GM21528 (cell line): ENCODE results near the gene CCDC178.
"Not testable (repeated sequence)": the region's sequence is repeated elsewhere in the genome, so short reads cannot be mapped to it uniquely, and the experiment has no call there.

Experiments used
- ATAC-seq: cut with Tn5 transposase; IDR thresholded peaks from one replicate; pipeline ENCODE4 v1.9.1; 2021; ENCODE audit warnings: mild to moderate bottlenecking, moderate library complexity; ENCODE audit not compliant: unreplicated experiment, low FRiP score

CCDC178 gene

DNA sequence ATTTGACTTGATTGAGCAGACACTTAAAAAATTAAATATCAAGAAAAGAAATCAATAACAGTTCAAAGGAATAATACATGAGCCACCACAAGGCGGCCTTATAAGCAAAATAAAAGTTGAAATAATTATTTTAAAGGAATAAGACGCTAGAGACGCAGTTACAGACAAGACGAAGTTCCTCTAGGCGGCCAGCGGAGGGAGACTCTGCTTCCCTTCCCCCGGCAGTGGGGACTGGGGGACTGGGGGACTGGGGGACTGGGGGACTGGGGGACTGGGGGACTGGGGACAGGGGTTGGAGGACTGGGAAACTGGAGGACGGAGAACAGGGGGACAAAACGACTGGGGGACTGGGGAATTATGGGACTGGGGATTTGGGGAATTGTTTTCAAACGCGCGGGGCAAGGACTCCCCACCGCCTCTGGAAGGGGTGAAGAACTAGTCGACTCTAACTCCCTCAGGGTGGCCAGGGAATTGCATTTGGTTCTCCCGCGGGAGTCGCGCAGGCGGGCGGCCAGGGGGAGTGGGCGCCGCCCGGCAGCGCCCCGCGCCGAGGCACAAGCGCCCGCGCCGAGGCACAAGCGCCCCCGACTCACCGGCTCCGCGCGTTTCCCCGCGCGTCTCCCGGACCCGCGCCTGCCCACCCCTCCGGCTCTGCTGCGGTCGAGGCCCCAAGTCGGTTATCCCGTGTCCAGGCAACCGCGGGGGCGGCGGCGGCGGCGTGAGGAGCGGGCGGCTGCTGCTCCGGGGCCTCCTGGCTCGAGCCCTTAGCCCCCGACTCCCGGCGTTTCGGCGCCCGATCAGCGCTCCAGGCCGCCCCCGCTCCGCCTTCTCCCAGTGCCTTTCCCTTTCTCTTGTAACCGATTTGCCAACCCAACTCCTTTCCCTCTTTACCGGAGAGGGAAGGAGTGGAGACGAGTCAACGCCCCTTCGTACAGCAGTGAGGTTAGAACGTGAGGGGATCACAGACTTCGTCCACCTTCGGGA is at the start of gene CCDC178:
CCDC178 (minus strand) TSS at position 662 of the 984 bp plus-strand sequence. CDS start 28,633 bp downstream, outside the sequence.
- ATAC-seq = no peak

DNA sequence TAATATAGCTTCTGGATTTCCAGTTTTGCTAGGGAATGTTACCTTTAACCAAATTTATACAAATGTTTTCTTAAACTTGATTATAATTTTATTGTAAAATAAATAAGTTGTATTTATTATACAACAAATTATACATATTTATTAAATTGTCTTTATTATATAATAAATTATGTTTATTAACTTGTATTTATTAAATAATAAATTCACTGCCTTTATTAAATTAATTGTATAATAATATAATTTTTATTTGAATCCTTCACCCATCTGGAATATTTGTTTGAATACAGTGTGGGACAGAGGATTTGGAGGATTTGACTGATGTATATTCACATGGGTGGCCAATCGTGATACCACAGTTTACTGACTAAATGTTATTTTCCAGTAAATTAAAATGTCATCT is 43.4 kb upstream of the CCDC178 start:
- no peak for ATAC-seq

DNA sequence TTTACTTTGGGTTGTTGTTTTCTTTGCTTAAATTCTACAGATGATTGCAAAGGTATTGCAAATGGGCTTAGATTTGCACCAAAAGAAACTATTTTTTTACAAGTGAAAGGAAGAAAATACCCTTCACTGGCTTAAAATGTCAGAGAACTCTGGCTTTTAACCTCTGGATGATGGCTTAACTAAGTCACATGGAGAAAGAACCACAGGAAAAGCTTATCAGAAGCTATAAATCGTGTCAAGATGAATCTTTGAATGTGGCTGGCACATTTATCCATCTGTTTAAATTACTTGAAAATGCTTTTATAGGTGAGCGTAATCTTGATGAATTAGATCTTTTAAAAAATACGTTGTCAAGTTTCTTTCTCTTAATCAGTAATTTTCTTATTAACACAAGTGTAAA is 32.0 kb upstream of the CCDC178 start:
- ATAC-seq = no peak

- no peak for ATAC-seq
Measured at GRCh38 chr18:33470216-33470615, 29.7 kb upstream of the CCDC178 start.

DNA sequence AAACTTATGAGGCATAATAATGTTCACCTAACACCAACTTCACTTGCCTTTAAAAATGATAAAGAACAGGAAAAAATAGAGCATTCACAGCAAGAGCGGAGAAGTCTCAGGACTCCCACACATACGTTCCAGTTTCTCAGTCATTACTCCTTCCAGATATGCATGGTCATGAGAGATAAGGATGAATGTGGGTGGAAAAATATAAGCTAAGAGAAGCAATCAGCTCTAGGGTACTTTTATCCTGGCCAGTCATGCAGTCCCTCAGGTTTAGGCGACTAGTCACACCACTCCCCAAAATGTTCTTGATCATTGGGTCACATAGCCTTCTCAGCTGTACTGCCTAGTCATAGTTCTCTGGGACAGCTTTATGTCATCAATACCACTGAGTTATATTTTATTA is 29.2 kb upstream of the CCDC178 start:
- ATAC-seq = no peak

DNA sequence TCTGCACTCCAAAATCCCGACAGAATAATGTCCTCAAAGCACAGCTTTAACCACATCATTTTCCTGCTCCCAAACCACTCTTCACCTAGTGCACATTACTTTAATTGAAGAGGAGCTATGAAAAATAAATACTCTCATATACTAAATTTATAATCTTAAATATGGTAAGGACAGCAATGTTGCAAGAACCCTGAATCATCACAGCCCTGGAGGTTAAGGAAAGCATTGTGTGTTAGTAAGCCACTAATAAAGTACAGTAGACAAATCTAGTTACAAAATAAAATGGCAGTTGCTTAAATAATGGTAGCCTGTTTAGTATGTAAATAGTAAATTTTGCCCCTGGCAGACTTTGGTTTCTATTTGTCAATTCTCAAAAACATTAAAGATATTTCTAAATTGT is 27.0 kb upstream of the CCDC178 start:
- ATAC-seq = no peak

DNA sequence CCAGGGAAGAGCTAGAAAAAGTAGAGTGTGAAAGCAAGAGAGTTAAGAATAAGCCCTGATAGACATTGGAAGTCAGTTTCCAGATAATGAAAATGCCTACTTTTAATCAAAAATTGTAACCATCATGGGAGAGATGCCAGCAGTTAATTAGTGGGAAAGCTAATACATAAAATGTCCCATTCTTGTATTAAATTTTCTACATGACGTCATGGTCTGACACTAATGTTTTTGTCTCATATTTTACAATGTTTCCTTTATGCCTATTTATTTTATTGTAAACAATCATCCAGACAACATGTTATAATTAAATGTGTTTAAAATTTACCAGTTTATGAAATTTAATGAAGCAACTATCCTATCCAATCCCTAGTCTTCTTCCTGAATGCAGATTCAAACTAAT is 26.3 kb upstream of the CCDC178 start:
- ATAC-seq = no peak

- no peak for ATAC-seq
Measured at GRCh38 chr18:33460681-33461080, 20.2 kb upstream of the CCDC178 start.

- ATAC-seq = no peak
Measured at GRCh38 chr18:33459612-33460011, 19.1 kb upstream of the CCDC178 start.

DNA sequence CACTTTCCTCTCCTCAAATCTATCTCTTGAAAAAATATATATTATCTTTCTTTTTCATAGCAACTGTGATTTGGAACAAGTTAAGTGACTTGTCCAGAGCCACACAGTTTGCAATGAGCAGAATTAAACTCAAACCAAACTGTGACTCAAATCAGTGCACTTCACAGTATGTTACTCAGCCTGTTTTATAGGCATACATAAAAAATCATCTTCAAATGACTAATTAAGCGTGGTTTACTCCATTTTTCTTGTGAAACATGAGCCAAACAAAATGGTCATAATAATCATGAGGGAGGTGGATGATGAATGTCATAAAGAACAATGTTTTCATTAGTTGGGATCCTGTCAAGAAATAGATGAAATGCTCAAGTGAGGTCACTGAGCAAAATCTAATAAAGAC is 6.1 kb upstream of the CCDC178 start:
- no peak for ATAC-seq

GRCh38 chr18:33444709-33445108 is 4.2 kb upstream of the CCDC178 start:
- no peak for ATAC-seq

DNA sequence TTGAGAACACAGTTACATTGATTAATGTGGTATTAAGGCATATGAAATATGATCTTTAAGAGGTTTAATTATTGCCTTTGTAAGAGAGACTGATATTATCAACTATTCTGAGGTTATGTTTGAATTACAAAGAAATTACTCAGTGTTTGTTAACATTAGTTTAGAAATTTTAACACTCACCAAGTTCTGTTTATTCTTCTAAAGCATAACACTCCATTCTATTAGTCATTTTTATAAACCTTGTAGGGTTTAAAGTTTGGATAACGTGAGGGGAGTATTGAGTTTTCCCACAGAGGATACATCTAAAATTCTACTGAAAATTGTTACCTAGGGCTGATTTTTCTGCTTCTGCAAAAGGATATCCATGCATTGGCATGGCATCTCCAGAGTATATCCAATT is 7.7 kb downstream of the CCDC178 start:
- ATAC-seq = no peak

DNA sequence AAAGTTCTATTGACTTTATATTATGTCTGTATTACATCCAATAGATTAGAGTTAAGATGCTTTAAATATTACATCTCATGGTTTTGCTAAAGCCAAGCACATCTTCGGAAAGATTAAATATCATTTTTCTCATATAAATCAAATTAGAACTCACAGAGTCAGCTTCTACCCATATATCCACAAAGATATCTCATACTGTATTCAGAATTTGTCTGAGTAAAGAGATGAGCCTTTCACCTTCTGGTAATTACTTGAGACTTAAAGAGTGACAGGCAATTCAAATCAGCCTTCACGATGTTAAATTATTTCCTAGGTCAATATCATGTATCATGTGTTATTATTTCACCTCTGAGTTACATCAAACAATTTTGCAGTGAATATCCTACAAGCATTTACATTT is 13.0 kb downstream of the CCDC178 start:
- no peak for ATAC-seq

DNA sequence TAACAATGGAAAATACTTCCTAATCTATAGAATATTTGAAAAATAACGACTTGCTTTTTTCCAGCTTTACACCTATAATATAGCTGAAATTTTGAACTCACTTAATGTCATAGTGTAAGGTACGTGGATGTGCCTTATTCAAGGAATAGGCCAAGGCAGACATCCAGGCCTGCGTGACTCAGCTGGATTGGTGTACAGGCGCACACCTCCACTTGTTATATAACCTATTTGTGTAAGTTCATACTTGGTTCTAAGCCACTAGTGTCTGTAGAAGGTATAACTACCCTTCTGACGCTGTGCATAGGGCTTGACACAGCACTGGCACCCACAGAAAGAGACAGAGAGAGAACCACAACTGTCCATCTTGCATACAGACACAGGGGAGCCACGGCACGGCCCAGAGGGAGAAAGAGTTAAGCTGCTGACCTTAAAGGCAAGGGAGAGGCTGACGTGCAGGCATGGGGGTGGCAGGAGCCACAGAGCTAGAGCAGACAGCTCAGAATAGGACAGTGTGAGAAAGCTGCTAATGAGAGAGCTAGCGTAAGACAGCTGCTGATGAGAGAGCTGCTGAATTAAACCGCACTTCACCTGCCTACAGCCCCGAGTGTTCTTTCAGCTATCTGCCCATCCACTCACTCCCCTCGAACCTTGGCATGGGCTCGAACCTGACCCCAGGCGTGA is 16.1 kb downstream of the CCDC178 start:
- no peak for ATAC-seq

DNA sequence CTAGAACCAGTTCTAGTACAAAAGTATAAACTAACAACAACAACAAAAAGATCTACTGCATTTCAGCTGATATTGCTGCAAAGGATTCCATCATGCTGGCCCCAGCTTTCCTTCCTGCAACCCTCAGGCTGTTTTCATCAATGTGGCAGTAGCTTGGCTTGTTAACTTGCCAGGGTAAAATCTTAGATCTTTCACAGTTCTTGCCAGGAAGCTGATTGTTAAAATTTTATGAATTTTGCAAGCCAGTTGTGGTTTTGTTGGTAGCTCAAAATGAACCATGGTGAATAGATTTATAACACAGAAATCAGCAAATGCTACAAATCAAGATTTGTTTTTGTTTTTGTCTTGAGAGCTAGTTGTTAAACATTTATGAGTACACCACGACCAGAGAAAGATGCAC is 19.3 kb downstream of the CCDC178 start:
- ATAC-seq = no peak

DNA sequence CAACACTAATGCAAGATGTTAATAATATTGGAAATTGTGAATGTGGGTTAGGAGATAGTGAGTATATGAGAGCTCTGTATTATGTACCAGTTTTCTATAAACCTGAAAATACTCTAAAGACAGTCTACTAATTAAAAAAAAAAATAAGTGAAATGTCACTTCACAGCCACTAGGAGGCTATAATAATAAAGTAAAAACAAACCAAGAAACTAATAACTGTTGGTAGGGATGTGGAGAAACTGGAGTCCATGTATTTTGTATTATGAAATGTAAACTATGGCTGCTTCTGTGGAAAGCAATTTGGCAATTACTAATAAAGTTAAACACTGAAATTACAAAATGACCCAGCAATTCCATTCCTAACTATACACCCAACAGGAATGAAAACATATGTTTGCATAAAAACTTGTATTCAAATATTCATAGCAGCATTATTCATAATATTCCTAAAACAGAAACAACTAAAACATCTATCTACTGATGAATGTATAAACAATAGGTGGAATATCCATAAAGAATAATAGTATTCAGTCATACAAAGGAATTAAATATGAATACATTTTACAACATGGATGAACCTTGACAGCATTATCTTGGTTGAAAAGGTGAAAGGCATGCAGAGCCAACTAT is 36.2 kb downstream of the CCDC178 start:
- peak; percentile 66 for ATAC-seq

GRCh38 chr18:33398939-33399338 is 41.6 kb downstream of the CCDC178 start:
- ATAC-seq = not testable (repeated sequence)

- ATAC-seq = no peak
Measured at GRCh38 chr18:33375829-33376228, 64.7 kb downstream of the CCDC178 start.

DNA sequence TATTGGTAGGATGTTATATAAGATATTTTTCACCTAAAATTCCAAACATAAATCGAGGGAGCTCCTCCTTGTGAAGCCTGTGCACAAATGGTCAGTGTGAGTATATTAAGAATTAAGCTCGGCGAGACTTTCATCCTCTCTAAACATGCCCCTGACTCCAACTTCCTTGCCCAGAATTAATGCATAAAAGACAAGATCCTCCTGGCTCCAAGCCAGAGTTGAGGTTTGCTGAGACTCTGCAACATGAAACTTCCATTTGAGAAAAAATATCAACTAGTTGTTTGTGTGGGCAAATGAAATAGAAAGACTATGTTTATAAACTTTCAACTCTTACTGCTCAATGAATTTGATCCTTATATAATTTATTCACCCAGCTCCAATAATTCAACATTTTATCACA is 68.1 kb downstream of the CCDC178 start:
- no peak for ATAC-seq

GRCh38 chr18:33369711-33370449 is 70.6 kb downstream of the CCDC178 start:
- ATAC-seq = no peak

DNA sequence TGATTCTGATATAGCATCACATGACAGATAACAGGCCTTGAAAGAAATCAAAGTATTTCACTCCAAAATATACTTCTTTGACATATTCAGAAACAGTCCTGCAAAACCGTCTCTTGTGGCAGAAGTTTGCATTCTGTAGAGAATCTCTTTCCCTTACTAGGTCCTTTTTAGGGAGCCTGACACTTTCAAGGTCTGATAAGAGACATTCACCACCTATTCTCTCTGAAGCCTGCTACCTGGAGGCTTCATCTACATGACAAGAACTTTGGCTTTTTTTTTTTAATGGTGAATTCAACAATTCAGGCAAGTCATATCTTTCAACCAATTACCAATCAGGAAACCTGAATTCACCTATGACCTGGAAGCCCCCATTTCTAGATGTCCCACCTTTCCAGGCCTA is 83.8 kb downstream of the CCDC178 start:
- ATAC-seq = no peak
